IMR-90 (cell line): ENCODE data around the gene CCNK. TPM values are rescaled to one million over a fixed set of nuclear protein-coding genes. Genes with fewer than 3 reads are reported as not detected.

Experiments used
- ATAC-seq: fragments of 200-7000 bp; cut with Tn5 transposase; 2 replicates; pipeline ENCODE4 v1.9.1; 2020; ENCODE audit warnings: low read depth, mild to moderate bottlenecking, moderate library complexity
- BruUV-seq: library from RNA; stranded (reverse); fragments of 400-500 nt; replicated peaks from 2 replicates; lab custom pipeline; 2021; lab: Mats Ljungman, UMichigan
- CTCF ChIA-PET: fragments of 300-600 bp; formaldehyde crosslinking; extraction: SDS; loops from one replicate; lab custom pipeline; 2021; ENCODE audit warnings: antibody characterized with exemption; lab: Yijun Ruan, JAX
- POLR2A ChIA-PET: fragments of 300-600 bp; sonication (Branson Sonifier 250); formaldehyde crosslinking; loops from one replicate; lab custom pipeline; 2022; ENCODE audit warnings: antibody characterized with exemption; ENCODE audit not compliant: unreplicated experiment; lab: Charles Lee
- DNase-seq: peaks from one replicate; pipeline ENCODE4 v3.0.0; 2013
- H2AFZ ChIP-seq: replicated peaks from 2 replicates; pipeline ENCODE3; 2013; ENCODE audit warnings: low read length, mild to moderate bottlenecking; ENCODE audit not compliant: poor library complexity
- H2AK5ac ChIP-seq: 2 replicates; pipeline ENCODE4 v1.6.1; 2013; ENCODE audit warnings: low read depth, low read length, inconsistent platforms
- H2AK9ac ChIP-seq: replicated peaks from 2 replicates; pipeline ENCODE3; 2013; ENCODE audit warnings: mild to moderate bottlenecking, low read depth, low read length, moderate library complexity; ENCODE audit not compliant: poor library complexity
- H2BK120ac ChIP-seq: 2 replicates; pipeline ENCODE4 v1.6.1; 2013; ENCODE audit warnings: low read depth, low read length, inconsistent platforms
- H2BK15ac ChIP-seq: 3 replicates; pipeline ENCODE4 v1.6.1; 2013; ENCODE audit warnings: low read depth, low read length, inconsistent platforms
- H2BK20ac ChIP-seq: 2 replicates; pipeline ENCODE4 v1.6.1; 2013; ENCODE audit warnings: low read depth, mild to moderate bottlenecking, inconsistent platforms, low read length, moderate library complexity
- H2BK5ac ChIP-seq: 2 replicates; pipeline ENCODE4 v1.6.1; 2013; ENCODE audit warnings: mild to moderate bottlenecking, low read depth, low read length, inconsistent platforms; ENCODE audit not compliant: poor library complexity, severe bottlenecking
- H3K14ac ChIP-seq: replicated peaks from 2 replicates; pipeline ENCODE4 v1.6.1; 2013; ENCODE audit warnings: low read depth, low read length, inconsistent platforms
- H3K18ac ChIP-seq: 2 replicates; pipeline ENCODE4 v1.6.1; 2013; ENCODE audit warnings: low read depth, low read length, control low read depth
- H3K23ac ChIP-seq: 2 replicates; pipeline ENCODE4 v1.6.1; 2013; ENCODE audit warnings: low read depth, low read length, inconsistent platforms
- H3K27ac ChIP-seq: 2 replicates; pipeline ENCODE4 v1.5.1; 2013; ENCODE audit warnings: mild to moderate bottlenecking, control low read depth, low read length; ENCODE audit not compliant: insufficient read depth
- H3K27me3 ChIP-seq: 2 replicates; pipeline ENCODE4 v1.6.1; 2013; ENCODE audit warnings: low read length; ENCODE audit not compliant: control insufficient read depth, insufficient read depth
- H3K36me3 ChIP-seq: 2 replicates; pipeline ENCODE4 v1.6.1; 2013; ENCODE audit warnings: low read length, mixed read lengths; ENCODE audit not compliant: control insufficient read depth, insufficient read depth
- H3K4ac ChIP-seq: 2 replicates; pipeline ENCODE4 v1.6.1; 2013; ENCODE audit warnings: low read depth, low read length, inconsistent platforms
- H3K4me1 ChIP-seq: 2 replicates; pipeline ENCODE4 v1.6.1; 2013; ENCODE audit warnings: low read length, mixed read lengths; ENCODE audit not compliant: control insufficient read depth, insufficient read depth
- H3K4me2 ChIP-seq: 2 replicates; pipeline ENCODE4 v1.6.1; 2013; ENCODE audit warnings: low read depth, mild to moderate bottlenecking, control low read depth, low read length, moderate library complexity
- H3K4me3 ChIP-seq: 2 replicates; pipeline ENCODE4 v1.5.1; 2013; ENCODE audit warnings: low read depth, mild to moderate bottlenecking, control low read depth, low read length, moderate library complexity; ENCODE audit not compliant: insufficient read depth
- H3K56ac ChIP-seq: 2 replicates; pipeline ENCODE4 v1.6.1; 2013; ENCODE audit warnings: low read length, inconsistent platforms; ENCODE audit not compliant: insufficient read depth; ENCODE audit errors: extremely low read depth
- H3K79me1 ChIP-seq, 2 experiments: 2 replicates each; pipeline ENCODE4 v1.6.1; 2013; ENCODE audit warnings: low read length in 2 of 2, inconsistent platforms in 1 of 2, low read depth in 1 of 2
- H3K9ac ChIP-seq: 2 replicates; pipeline ENCODE4 v1.6.1; 2013; ENCODE audit warnings: low read depth, low read length, control low read depth
- H3K9me1 ChIP-seq: 2 replicates; pipeline ENCODE4 v1.6.1; 2013; ENCODE audit warnings: low read length, inconsistent platforms; ENCODE audit not compliant: insufficient read depth
- H3K9me3 ChIP-seq: 2 replicates; pipeline ENCODE4 v1.6.1; 2013; ENCODE audit warnings: low read length; ENCODE audit not compliant: control insufficient read depth, insufficient read depth
- H4K20me1 ChIP-seq: 2 replicates; pipeline ENCODE4 v1.6.1; 2013; ENCODE audit warnings: low read length, inconsistent platforms; ENCODE audit not compliant: insufficient read depth
- H4K5ac ChIP-seq: 2 replicates; pipeline ENCODE4 v1.6.1; 2013; ENCODE audit warnings: mild to moderate bottlenecking, low read depth, low read length, control low read depth
- H4K8ac ChIP-seq, 2 experiments: 2 replicates each; pipeline ENCODE4 v1.6.1; 2013; ENCODE audit warnings: low read depth in 2 of 2, low read length in 2 of 2, control low read depth in 1 of 2, inconsistent platforms in 1 of 2
- H4K91ac ChIP-seq: 2 replicates; pipeline ENCODE4 v1.6.1; 2013; ENCODE audit warnings: low read depth, low read length, inconsistent platforms; ENCODE audit not compliant: insufficient read depth
- BHLHE40 ChIP-seq: fragments of 150-350 bp; IDR thresholded peaks from 2 replicates; pipeline ENCODE4 v1.6.1; 2016; ENCODE audit warnings: mild to moderate bottlenecking, low read depth, low read length
- CEBPB ChIP-seq: IDR thresholded peaks from 2 replicates; pipeline ENCODE4 v1.6.1; 2012; ENCODE audit warnings: low read depth, low read length, improper control_type of control experiment
- MAZ ChIP-seq: IDR thresholded peaks from 2 replicates; pipeline ENCODE4 v1.6.1; 2012; ENCODE audit warnings: low read depth, mild to moderate bottlenecking, low read length, improper control_type of control experiment, moderate library complexity, borderline replicate concordance
- NFE2L2 ChIP-seq: fragments of 150-350 bp; IDR thresholded peaks from 2 replicates; pipeline ENCODE4 v1.6.1; 2016; ENCODE audit warnings: low read depth, mild to moderate bottlenecking, low read length
- RAD21 ChIP-seq: IDR thresholded peaks from 2 replicates; pipeline ENCODE4 v1.6.1; 2012; ENCODE audit warnings: low read length, improper control_type of control experiment
- WGBS, 2 experiments: methylation state at CpG; one replicate each; pipeline versions ENCODE4 v1.1.5 to v1.1.7; 2013; ENCODE audit warnings: missing lambda C conversion rate in 2 of 2; ENCODE audit not compliant: insufficient read length in 1 of 2; ENCODE audit errors: extremely low coverage in 2 of 2; 5-methylcytosine and 5-hydroxymethylcytosine counted together
- dilution Hi-C: fragments of 300-500 bp; cut with HindIII; formaldehyde crosslinking; loops from one replicate; pipeline ENCODE4 v1.14.3; 2018; ENCODE audit warnings: low sequenced_read_pairs; ENCODE audit not compliant: unreplicated experiment
- in situ Hi-C: fragments of 300-500 bp; cut with MboI; formaldehyde crosslinking; loops from 3 replicates; pipeline ENCODE4 v1.14.3; 2019; ENCODE audit warnings: low sequenced_read_pairs, inconsistent platforms, mixed read lengths
- intact Hi-C: fragments of 100-400 bp; cut with micrococcal nuclease; formaldehyde crosslinking; loops from 2 replicates; pipeline ENCODE4 v1.10.0; 2022
- polyA plus RNA-seq, 3 experiments: library from polyadenylated mRNA; depleted of rRNA; stranded (reverse); fragments of >200 nt; gene quantifications; 2 replicates each; pipeline ENCODE4 v1.2.3, GENCODE V29; 2012; ENCODE audit warnings: low replicate concordance in 1 of 3
- total RNA-seq: library from RNA; depleted of rRNA; stranded (reverse); fragments of >200 nt; gene quantifications from 2 replicates; pipeline ENCODE4 v1.2.3, GENCODE V29; 2012
- TF ChIP-seq, protein P1 (sequence below): fragments of 150-350 bp; IDR thresholded peaks from 2 replicates; pipeline ENCODE4 v1.6.1; 2017; ENCODE audit warnings: mild to moderate bottlenecking, antibody characterized with exemption, low read length, low read depth
- TF ChIP-seq, protein P2 (sequence below): conservative IDR thresholded peaks from 2 replicates; pipeline ENCODE4 v1.5.1; 2012; ENCODE audit warnings: mild to moderate bottlenecking, low read depth, low read length, improper control_type of control experiment

Gene CCNK
- total and polyA plus RNA-seq, 2 of the 4 experiments (the other 2 are of a cell fraction) = 18.8 to 38.3 TPM

DNA sequence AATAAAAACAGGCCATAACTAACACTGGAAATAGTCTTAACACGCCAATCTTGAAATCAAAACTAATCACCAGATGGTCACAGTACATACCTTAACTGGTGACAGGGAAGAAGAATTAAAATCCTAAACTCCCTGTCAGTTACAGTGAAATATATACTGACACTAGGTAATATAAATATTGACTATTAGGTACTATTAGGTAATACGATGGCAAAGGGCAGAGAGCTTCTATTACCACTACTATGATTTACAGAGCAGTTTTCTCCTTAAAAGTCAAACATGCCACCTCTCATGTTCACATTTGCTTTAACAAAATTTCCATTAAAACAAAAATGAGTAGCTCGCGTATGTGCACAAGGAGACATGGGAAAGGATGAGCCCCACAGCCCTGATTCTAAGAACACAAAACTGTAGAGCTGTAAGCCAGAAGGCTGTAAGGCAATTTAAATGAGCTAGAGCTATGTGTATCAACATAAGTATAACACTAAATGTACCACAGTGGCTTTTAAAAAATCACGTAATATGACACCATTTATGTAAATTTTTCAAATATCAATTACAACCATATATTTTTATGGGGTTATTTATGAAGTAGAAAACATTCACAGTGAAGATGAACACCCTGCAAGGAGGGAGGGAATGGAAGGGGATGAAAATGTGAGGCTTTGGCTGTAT is 19.7 kb upstream of the CCNK start:
- H2BK120ac ChIP-seq = no peak overlapping the region
- no peak overlapping the region for H2AK5ac ChIP-seq
- H4K20me1 ChIP-seq = peaks cover 6% of the 10 kb centered on the region; the same call in 1 of the 2 replicates
- in situ Hi-C loops (no loop called here), dilution Hi-C loops (no loop called here), intact Hi-C loops (no loop called here)
- peaks cover 31% of the 10 kb centered on the region for H3K36me3 ChIP-seq
- no peaks in the 10 kb centered on the region for H3K9me3 ChIP-seq
- H3K4me1 ChIP-seq = peaks cover 2% of the 10 kb centered on the region; the same call in 1 of the 2 replicates
- H2BK5ac ChIP-seq = no peak overlapping the region
- DNase-seq (no peak), ATAC-seq (no peak)
- H2BK15ac ChIP-seq = no peak overlapping the region
- 0 out of 2 replicates have a peak, but pooled peaks cover 3% of the 10 kb centered on the region for H3K9me1 ChIP-seq
- H4K5ac ChIP-seq = no peak overlapping the region
- no peaks in the 10 kb centered on the region for H3K27me3 ChIP-seq
- H3K9ac ChIP-seq = no peak overlapping the region
- no peak overlapping the region for H2AK9ac ChIP-seq
- no peak overlapping the region for H3K4me3 ChIP-seq
- no CpG with 5 or more reads among the region's 5 CpGs for WGBS, 2 experiments
- no peak overlapping the region for H4K8ac ChIP-seq
- H3K4me2 ChIP-seq = no peak overlapping the region
- peaks cover 8 to 25% of the 10 kb centered on the region in 2 experiments for H3K79me1 ChIP-seq
- H2BK20ac ChIP-seq = no peak overlapping the region
- BruUV-seq = no TSS peak
- no peak overlapping the region for H4K91ac ChIP-seq
- no peak overlapping the region for H3K27ac ChIP-seq
- H2AFZ ChIP-seq = no peak overlapping the region
- H3K18ac ChIP-seq = no peak overlapping the region
- no peak overlapping the region for H3K4ac ChIP-seq
- no peak overlapping the region for H3K23ac ChIP-seq
- ChIA-PET POLR2A (no interaction called here), CTCF (no interaction called here)
- TF ChIP-seq BHLHE40 (no peak), CEBPB (no peak), MAZ (no peak), RAD21 (no peak), NFE2L2 (no peak)
- TF ChIP-seq, protein P1, sequence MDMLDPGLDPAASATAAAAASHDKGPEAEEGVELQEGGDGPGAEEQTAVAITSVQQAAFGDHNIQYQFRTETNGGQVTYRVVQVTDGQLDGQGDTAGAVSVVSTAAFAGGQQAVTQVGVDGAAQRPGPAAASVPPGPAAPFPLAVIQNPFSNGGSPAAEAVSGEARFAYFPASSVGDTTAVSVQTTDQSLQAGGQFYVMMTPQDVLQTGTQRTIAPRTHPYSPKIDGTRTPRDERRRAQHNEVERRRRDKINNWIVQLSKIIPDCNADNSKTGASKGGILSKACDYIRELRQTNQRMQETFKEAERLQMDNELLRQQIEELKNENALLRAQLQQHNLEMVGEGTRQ = no peak
- TF ChIP-seq, protein P2, sequence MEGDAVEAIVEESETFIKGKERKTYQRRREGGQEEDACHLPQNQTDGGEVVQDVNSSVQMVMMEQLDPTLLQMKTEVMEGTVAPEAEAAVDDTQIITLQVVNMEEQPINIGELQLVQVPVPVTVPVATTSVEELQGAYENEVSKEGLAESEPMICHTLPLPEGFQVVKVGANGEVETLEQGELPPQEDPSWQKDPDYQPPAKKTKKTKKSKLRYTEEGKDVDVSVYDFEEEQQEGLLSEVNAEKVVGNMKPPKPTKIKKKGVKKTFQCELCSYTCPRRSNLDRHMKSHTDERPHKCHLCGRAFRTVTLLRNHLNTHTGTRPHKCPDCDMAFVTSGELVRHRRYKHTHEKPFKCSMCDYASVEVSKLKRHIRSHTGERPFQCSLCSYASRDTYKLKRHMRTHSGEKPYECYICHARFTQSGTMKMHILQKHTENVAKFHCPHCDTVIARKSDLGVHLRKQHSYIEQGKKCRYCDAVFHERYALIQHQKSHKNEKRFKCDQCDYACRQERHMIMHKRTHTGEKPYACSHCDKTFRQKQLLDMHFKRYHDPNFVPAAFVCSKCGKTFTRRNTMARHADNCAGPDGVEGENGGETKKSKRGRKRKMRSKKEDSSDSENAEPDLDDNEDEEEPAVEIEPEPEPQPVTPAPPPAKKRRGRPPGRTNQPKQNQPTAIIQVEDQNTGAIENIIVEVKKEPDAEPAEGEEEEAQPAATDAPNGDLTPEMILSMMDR = no peak
- H3K14ac ChIP-seq = no peak overlapping the region
- no peak overlapping the region for H3K56ac ChIP-seq
